Astrocyte of the spinal cord (primary cell): ENCODE measurements around the gene VGLL4.

Experiments used
- DNase-seq: peaks from one replicate; pipeline ENCODE4 v3.0.0; 2011; ENCODE audit warnings: low read depth, low spot score
- H3K4me3 ChIP-seq: 2 replicates; pipeline ENCODE4 v1.5.1; 2011; ENCODE audit warnings: low read depth, mild to moderate bottlenecking, low read length, moderate library complexity
- CTCF ChIP-seq: IDR thresholded peaks from 2 replicates; pipeline ENCODE4 v1.5.1; 2012; ENCODE audit warnings: low read depth, mild to moderate bottlenecking, low read length, inconsistent platforms
- in situ Hi-C: cut with HindIII; loops from 2 replicates; pipeline ENCODE4 v1.10.0; 2017; ENCODE audit warnings: low sequenced_read_pairs

Gene VGLL4

GRCh38 chr3:11680509-11680908 lies 36.8 kb upstream of the VGLL4 start:
- H3K4me3 ChIP-seq, result no peak overlapping the region
- no peak for TF ChIP-seq CTCF
- in situ Hi-C loops, result no loop called here
- DNase-seq, result no peak

GRCh38 chr3:11679964-11680363 lies 36.2 kb upstream of the VGLL4 start:
- TF ChIP-seq CTCF, result no peak
- in situ Hi-C loops, result no loop called here

GRCh38 chr3:11672363-11672762 lies 28.6 kb upstream of the VGLL4 start:
- in situ Hi-C loops, result no loop called here
- DNase-seq, result no peak
- TF ChIP-seq CTCF, result no peak
- H3K4me3 ChIP-seq, result no peak overlapping the region

More at GRCh38 chr3:11679964-11680363, 36.2 kb upstream of the VGLL4 start:
- no peak overlapping the region for H3K4me3 ChIP-seq
- DNase-seq, result no peak

- in situ Hi-C loops, result no loop called here
- TF ChIP-seq CTCF, result no peak
- no peak overlapping the region for H3K4me3 ChIP-seq
- peak; percentile 49 for DNase-seq
These were observed 28.0 kb upstream of the VGLL4 start for GRCh38 chr3:11671648-11672100.

- H3K4me3 ChIP-seq, result no peak overlapping the region
- in situ Hi-C loops, result no loop called here
- DNase-seq, result no peak
- TF ChIP-seq CTCF, result no peak
These were observed 24.8 kb upstream of the VGLL4 start for GRCh38 chr3:11668243-11669235.

- in situ Hi-C loops, result no loop called here
- no peak for TF ChIP-seq CTCF
- H3K4me3 ChIP-seq, result no peak overlapping the region
- no peak for DNase-seq
These were observed 21.6 kb upstream of the VGLL4 start for GRCh38 chr3:11665331-11665730.
